ENCODE measurements around the gene GSTA3.
"Not testable (repeated sequence)": the region's sequence is repeated elsewhere in the genome, so short reads cannot be mapped to it uniquely, and the experiment has no call there.

DNA sequence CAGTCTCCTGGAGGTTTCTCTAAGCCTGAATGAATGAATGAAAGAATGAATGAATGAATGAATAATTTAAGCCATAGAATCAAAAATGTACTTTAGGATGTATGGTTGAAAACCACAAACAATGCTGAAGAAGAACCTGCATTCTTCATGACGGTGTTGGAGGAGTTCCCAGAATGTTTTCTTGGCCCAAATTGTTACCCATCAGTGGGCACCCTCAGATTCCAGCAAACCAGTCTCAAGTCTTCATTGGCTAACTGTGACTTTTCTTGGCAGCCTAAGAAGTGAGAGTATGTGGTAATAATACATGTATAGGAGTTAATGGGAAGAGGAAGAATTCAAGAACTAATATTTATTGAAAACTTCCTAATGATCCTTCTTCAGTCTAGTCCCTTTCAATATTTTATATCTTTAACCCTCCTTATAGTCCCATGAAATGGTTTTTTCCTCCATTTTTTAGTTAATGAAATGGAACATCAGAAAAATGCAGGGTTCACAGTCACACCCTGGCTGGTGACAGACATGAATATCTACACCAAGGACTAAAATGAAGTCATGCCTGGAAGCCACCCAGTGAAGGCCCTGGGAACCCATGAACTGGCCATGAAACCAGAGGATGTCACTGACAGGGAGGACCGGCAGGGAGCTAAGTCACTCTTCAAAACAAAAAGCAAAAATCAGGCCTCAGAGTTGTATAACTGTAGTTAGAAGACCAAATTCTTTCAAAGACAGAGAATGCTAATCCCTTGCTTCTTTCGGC, 39.0 kb downstream of the GSTA3 start:
- TF ChIP-seq CTCF (IDR thresholded peaks at IDR 0.05; ENCODE audit: low read length); EZH2 (optimal IDR thresholded peaks at IDR 0.05; ENCODE audit: low read depth, low read length); EZH2phosphoT487 (IDR thresholded peaks at IDR 0.05; ENCODE audit: low read length): not testable (repeated sequence)

Data from MM.1S (cell line).